Measurements from ENCODE around the gene CDH4.

CDH4 gene

DNA sequence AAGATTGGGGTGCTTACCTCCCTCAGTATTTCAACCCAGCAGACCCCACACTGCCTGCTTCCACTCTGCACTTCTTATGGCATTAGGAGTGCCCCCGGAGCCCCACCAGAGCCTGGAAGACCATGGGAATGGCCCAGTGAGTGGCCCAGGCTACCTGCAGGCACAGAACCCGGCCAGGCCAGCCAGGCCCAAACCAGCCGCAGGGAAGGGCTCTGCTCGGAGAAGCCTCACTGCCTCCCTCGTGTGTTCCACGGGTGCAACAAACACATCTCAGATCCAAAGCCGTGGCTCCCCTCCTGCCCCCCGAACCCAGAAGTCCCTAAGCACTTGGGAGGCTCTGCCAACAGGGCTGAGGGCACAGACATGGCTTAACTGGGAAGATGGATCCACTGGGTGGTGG is 283.9 kb downstream of the CDH4 start:
- DNase-seq (ENCODE audit: low read depth in 2 of 2), result no peak

GRCh38 chr20:61536671-61537070 is 284.6 kb downstream of the CDH4 start:
- DNase-seq (ENCODE audit: low read depth in 2 of 2), result no peak

DNA sequence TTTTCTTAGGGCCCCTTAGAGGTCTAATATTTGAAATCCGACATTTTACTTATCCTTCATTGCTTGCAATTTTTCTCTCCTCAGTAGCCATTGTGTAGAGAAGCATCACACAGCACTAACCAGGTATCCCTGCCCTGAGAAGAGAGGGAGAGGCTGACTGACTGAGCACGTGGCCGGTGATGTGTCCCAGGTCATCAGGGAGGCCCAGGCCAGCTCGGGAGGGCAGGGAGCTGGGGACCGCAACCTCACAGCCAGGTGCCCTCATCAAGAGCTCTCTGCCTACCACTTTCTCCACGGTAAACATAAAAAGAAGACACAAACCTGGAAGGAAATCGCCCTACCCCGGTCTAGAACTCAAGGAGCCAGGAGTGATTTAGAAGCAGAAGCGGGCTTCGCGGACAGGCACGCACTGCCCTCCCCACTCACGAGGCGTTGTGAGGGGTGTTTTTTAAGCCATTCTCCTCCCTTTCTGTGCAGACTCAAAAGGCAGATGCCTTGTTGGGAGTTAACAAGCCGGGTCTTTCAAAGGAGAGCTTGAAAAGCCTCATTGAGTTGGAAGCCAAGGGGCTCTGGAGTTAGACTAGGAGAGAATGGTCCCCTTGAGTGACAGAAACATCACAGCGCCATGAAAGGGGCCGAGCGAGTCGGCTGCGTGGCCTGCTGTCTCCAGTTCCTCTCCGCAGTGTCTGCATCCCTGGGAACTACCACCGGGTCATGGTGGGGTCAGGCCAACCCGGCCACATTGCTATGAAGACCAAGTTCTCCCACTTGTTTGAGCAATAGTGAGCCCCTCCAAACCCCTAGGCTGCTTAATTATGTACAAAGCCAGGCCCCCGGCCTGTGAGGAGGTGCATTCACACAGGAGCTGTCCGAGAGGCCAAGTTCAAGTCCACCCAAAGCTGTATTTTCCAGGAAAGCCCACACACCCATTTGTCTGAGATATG is 285.4 kb downstream of the CDH4 start:
- no peak for DNase-seq (ENCODE audit: low read depth in 2 of 2)

DNA sequence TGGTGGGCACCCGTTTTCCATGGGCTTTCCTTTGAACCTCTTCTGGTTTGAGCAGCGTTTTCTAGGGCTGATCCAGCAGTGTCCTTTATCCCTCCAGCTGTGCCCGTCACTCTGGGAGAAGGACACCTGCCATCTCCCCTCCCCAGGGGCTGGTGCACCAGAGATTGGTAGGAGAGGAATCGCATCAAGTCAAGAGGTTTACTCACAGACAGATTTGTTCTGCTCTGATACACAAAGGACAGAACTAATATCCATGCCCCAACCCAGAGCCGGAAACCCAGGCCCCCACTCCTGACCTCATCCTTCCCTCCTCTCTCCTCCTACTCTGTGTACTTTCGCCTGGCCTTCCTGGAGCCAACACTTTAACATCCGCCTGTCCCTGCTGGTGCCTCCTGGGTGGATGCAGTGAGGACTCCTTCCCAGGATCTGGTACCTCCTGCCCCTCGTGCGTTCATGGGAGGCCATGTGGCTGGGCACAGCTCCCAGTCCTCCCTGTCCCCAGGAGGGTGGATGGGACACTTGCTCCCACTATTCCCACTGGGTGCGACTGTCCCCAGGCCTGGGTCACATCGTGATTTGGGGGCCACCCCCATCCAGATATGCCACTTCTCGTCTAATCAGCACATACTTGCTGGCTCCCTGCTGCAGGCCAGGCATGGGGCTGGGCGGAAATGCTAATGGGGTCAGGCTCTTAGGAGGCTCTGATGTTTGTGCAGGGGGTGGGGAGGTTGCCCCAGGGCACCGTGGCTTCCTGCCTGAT is 286.3 kb downstream of the CDH4 start:
- no peak for DNase-seq (ENCODE audit: low read depth in 2 of 2)

- DNase-seq (ENCODE audit: low read depth in 2 of 2), result no peak
Measured at GRCh38 chr20:61538943-61539265, 286.8 kb downstream of the CDH4 start.

DNA sequence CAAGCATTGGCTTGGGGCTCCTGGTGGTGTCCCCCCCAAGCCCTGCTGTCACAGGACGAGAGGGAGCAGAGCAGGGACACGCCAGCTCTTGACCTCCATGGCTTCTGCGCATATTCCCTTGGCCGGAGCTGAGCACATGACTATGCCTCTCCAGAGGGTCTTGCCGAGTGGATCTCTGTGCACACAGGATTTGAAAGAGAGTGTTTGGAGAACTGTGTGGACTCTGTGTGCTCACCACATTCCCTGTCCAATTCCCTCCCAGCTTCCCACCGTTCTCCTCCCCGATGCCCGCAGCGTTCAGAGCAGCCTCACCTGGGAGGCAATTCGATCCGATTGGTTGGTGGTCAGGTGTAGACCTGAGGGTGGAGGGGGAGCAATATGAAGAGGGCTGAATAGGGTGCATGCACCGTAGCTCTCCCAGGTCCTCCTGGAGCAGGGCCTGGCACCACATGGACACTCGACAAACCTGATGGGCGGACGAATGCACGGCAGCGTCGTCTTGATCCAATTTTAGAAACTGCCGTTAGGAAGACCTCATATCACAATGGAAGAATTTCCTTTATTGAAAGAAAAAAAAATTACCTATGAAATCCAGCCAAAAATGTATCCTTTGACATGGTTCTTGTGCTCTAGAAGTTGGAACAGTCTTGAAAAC is 287.8 kb downstream of the CDH4 start:
- no peak for DNase-seq (ENCODE audit: low read depth in 2 of 2)

DNA sequence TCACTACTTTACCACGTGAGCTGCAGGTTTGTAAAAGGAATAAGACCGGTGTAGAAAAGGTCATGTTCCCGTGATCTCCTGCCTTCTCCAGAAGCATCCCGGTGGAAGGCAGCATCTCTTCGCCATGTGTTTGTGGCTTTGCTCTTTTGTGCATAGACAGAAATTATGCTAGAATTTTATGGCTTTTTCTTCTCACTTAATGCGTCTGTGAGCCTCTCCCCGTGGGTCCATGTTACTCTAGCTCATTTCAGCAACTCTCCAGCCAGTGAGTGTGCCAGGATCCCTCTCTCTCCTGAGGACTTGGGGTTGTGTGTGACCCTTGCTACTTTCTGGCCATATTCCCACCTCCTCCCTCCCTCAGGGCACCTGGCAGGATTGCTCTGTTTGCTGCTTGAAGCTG is 289.5 kb downstream of the CDH4 start:
- no peak for DNase-seq (ENCODE audit: low read depth in 2 of 2)

GRCh38 chr20:61543086-61543485 is 291.0 kb downstream of the CDH4 start:
- no peak for DNase-seq (ENCODE audit: low read depth in 2 of 2)

DNA sequence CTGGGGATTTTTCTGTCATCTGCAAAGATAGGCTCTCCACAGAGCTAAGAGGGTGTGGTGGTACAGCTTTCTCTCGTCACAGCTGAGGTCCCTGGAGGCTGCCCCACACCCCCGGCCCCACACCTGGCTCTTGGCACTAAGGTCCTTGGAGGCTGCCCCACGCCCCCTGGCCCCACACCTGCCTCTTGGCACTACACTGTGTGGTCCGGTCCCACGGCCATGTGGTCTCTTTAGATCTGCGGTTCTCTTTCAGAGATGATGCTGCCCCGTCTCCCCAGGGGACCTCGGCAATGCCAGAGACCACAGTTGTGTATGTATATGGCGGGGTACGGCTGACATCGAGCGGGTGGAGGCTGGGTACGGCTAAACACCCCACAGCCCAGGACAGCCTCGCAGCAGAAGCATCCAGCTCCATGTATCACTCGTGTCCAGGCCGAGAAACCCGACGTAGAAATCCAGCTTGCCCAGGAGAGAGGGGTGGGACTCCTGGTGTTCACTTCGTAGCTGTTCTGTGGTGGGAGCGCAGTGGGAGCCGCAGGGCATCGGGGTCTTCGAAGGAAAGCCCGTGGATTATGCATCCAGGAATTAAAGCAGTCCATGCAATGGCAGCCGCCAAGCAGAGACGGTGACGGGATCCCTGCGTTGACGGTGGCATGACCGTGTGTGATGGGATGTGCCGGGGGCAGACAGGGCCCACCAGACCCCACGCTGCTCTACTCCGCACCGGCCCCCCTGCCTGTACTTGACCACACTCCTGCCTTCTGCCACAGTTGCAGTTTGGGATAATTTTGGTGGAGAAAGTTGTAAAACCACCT is 292.1 kb downstream of the CDH4 start:
- no peak for DNase-seq (ENCODE audit: low read depth in 2 of 2)

DNA sequence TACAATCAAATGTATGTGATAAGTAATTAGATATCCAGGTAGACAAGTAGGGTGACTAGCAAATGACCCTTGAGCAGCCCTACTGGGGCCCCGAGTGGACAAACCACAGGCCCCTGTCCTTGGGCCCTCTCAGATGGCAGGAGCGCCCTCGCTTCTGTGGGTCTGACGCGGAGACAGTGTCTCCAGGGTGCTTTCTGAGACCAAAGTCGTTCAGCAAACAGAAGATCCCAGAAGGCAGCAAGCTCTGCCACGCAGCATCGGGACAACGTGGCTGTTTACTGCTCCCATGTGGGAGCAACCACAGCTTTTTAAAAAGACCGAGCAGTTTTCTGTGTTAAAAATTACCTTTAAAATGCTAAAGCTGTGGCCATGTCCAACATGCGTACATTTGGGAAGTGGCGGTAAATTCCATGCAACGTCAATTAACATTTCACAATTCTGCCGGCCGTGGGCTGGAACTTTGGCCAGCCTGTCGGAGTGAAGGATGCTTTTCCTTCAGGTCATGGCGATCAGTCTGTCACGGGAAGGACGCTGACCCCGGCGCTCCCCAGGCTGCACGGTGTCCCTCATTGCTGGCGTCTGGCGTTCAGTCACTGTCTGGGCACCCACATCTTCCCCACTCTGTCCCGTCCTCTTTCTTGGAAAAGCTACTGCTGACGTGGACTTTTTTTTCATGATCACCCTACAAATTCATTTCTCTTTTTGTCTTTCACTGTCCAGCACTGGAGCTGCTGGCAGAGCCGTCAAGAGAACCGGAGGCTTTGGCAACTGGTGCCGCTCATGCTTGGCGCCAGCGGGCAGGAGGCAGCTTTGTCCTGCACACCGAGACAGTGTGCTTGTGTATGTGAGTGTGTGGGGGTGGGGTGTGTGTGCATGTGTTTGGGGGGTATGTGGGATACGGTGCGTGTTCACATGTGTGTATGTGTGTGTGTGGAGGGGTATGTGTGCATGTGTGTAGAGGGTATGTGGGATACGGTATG is 293.1 kb downstream of the CDH4 start:
- no peak for DNase-seq (ENCODE audit: low read depth in 2 of 2)

DNA sequence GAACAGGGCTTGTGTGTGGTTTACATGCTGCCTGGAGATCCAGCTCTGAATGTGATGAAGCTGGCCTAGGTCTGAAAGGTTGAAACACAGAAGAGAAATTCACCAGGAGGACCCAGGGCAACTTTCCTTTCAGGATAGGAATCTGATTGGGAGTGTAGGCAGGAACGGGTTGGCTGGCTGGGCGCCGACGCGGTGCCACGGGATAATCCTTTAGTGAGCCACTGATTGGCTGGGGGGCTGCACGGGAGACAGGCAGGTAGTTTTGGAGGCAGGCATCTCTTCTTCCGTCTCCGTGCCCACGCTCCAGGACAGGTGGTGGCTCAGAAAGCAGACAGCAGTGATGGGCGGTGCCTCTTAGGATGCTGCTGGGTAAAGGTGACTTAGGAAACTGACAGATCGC is 294.6 kb downstream of the CDH4 start:
- DNase-seq (ENCODE audit: low read depth in 2 of 2), result no peak

DNA sequence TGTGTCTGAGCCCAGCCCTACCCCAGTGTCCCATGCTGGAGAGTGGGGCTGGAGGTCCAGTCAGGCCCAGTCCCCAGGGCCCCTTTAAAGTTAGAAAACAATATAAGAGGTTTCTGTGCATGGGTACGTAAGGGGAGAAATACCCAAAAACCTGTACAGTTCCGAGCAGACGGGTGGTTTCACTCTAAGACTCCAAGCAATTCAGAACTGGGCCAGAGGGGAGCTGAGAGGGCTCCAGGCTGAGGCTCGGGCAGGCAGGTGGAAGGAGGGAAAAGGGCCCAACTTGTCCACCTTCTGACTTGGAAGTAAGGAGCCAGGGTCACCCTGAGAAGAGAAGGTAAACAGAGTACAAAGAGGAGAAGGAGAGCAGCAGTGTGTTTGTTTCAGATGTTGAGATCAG is 296.0 kb downstream of the CDH4 start:
- DNase-seq (ENCODE audit: low read depth in 2 of 2), result no peak

DNA sequence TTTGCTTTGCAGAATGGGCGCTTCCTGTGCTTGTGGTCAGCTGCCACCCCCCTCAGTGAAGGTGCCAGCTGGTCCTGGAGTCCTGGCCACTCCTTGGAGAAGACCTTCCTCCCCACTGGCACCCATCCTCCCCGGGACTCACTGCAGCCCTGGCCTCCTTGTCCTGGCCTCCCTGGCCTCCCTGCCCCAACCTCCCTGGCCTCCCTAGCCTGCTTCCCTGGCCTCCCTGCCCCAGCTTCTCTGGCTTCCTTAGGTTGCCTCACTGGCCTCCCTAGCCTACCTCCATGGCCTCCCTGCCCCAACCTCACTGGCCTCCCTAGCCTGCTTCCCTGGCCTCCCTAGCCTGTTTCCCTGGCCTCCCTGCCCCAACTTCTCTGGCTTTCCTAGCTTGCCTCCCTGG is 297.8 kb downstream of the CDH4 start:
- no peak for DNase-seq (ENCODE audit: low read depth in 2 of 2)

DNA sequence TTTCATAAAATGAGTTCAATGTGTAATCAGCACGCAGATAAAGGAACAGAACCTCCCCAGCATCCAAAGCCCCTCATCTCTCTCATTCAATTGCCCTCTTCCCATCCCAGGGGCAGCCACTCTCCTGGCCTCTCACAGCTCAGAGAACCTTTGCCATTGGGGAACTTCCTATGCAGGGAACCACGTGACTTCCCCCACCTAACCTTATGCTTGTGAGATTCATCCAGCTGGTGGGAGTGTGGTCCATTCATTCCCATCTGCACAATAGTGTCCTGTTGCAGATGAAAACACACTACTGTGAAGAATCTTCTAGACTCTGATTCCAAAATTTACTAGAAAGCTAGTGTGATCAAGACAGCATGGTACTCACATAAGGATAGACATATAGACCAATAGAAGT is 299.3 kb downstream of the CDH4 start:
- no peak for DNase-seq (ENCODE audit: low read depth in 2 of 2)

DNA sequence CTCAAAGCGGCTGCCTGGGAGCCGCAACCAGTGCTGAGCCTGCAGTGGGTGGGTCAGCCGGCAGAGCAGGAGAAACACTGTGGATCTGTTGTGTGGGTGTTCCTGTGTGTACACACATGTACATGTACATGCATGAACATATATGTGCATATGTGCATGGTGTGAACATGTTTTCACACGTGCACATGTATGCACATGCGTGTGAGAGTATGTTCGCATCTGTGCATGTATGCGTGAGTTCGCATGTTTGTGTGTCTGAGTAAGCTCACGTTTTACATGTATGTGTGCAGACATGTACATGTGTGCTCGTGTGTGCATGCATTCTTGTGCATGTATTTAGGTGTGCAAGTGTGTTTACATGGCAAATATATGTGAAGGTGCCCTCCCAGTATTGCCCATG is 302.6 kb downstream of the CDH4 start:
- no peak for DNase-seq (ENCODE audit: low read depth in 2 of 2)

DNA sequence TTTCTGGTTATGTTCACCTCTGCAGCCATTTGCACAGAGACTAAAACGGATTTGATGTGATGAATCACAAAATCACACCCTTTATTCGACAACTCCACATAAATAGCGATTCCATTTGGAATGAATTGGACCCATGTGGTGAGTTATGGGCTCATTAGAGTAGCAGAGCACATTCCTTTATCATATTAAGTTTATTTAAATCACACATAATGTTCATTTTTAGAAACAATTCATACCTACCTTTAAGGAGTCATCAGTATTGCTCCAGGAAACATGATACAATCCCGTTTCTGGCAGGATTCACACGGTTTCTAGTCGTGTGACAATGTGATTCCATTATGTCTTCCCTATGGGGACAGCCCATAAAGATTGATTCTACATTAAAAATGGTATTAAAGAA is 303.5 kb downstream of the CDH4 start:
- DNase-seq (ENCODE audit: low read depth in 2 of 2), result no peak

DNA sequence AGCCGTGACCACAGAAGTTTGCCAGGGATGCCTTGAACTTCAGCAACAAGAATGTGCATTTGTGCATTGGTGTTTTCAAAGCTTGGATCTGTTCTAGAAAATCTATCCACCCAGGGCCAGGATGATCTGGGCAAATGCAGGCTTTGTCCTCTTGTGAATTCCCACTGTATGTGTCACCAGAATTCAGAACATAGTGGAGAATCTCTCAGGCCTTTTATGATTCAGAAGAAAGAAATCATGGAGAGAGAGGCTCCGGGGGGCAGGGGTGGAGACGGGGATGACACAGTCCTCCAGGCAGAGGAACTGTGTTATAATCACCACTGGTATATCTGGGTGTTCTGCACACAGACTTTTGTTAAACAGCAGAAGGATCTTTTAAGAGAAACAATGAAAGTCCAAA is 304.1 kb downstream of the CDH4 start:
- no peak for DNase-seq (ENCODE audit: low read depth in 2 of 2)

DNA sequence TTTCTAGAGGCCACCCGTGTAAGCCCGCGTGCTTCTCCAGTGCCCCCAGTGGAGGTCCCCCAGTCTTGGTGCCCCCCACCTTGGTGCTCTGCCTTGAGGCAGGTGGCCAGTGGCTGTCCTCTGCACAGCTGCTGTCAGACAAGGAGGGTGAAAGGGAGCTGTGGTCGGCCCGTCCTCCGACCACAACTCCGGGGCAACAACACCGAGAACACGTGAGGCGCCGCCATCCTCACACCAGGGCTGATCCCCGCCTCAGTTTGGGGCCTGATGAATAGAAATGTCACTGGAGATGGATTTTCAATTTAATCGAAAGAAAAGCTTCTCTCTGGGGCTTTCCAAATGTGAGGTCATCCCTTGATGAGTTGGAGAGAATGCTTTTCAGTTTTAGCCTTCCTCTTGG is 304.6 kb downstream of the CDH4 start:
- no peak for DNase-seq (ENCODE audit: low read depth in 2 of 2)

DNA sequence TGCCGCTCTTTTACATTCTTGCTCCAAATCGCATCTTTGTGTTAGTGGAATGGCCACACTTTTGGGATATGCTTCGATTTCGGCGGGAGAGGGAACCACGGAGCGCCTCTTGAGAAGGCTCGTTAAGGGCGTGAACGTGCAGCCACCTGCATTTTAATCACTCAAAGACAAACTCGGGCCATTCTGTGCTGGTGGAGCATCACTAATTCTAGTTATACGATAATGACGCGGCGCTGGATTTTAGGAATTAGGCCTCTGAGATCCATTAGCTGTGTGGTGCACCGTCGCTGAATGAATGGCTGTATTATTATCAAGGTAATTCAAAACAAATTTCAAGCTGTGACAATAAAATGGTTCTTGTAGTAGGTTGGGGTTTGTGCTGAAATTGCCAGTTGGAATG is 305.6 kb downstream of the CDH4 start:
- no peak for DNase-seq (ENCODE audit: low read depth in 2 of 2)

GRCh38 chr20:61558726-61559125 is 306.7 kb downstream of the CDH4 start:
- no peak for DNase-seq (ENCODE audit: low read depth in 2 of 2)
